ENCODE measurements around the gene UBE2F. TPM values are rescaled to one million over a fixed set of nuclear protein-coding genes. Genes with fewer than 3 reads are reported as not detected.
A peak's percentile ranks its signal among the peaks of the same experiment; 100 is the strongest.

UBE2F gene
- polyA plus RNA-seq, 1 of the 3 experiments (the other 2 are of a cell fraction), result 56.9 TPM

DNA sequence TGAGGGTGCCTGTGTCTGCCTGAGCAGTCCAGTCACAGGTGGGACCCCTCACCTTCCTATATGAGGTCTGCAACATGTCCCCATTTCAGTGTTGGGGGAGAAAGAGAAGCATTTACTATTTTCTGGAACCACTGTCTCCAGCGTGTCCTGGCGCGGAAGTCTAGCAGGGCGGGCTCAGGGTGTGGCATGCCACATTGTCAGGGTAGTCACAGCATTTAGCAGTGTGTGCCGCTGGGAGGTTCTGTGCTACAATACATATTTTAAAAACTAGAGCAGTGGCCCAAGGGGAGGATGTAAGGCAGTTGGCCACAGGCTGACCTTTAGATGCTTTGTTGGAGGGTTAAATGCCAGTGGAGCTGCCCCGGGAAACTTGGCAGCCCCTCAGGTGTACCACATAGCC, 12.5 kb downstream of the UBE2F start:
- H3K79me2 ChIP-seq (ENCODE audit: insufficient read depth), result peaks cover 76% of the 10 kb centered on the region
- H3F3A ChIP-seq (replicated peaks; ENCODE audit: insufficient read depth), result no peaks in the 10 kb centered on the region
- H3K27me3 ChIP-seq (ENCODE audit: insufficient read depth), result no peaks in the 10 kb centered on the region
- WGBS (ENCODE audit: low lambda C conversion rate), result 100% methylated on average over 6 of the region's 6 CpGs
- POLR2A ChIA-PET, result interaction anchor here (1.2 to 2.3 kb wide), 4 partner anchors 9 to 93 kb away, joined by 3 to 6 read pairs (median 3); no protein-coding TSS in a partner anchor
- CTCF ChIA-PET, result interaction anchor here (1.0 to 3.1 kb wide), 6 partner anchors 10 to 286 kb away, joined by 3 to 14 read pairs (median 6); no protein-coding TSS in a partner anchor
- no peak overlapping the region for H3K4me2 ChIP-seq
- DNase-seq, result no peak
- H3K4me1 ChIP-seq (ENCODE audit: control insufficient read depth in 1 of 2, insufficient read depth in 2 of 2, low read depth in 1 of 2, low read length in 1 of 2), result peaks cover 0 to 51% of the 10 kb centered on the region in 2 experiments; a peak in 1 of 4 replicates
- H3K27ac ChIP-seq (ENCODE audit: low read depth in 2 of 2, low read length in 1 of 2), result peak overlapping the region in 1 of 2 experiments; percentile 88; a peak in 2 of 4 replicates
- H3K9me2 ChIP-seq, result no peaks in the 10 kb centered on the region
- no peak overlapping the region for H3K4me3 ChIP-seq (ENCODE audit: low read depth in 2 of 2, low read length in 1 of 2)
- H2AFZ ChIP-seq (ENCODE audit: low read depth), result no peak overlapping the region
- H3K9ac ChIP-seq, result no peak overlapping the region
- H4K20me1 ChIP-seq (ENCODE audit: insufficient read depth), result peaks cover 46% of the 10 kb centered on the region
- TF ChIP-seq RXRA (IDR thresholded peaks at IDR 0.05; ENCODE audit: borderline replicate concordance, low read depth) (no peak), YY1 (IDR thresholded peaks at IDR 0.05; ENCODE audit: low read depth) (no peak), RFX5 (IDR thresholded peaks at IDR 0.05; ENCODE audit: low read length) (no peak), NRF1 (IDR thresholded peaks at IDR 0.05; ENCODE audit: low read depth, low read length) (no peak), JUND (IDR thresholded peaks at IDR 0.05) (no peak), MEF2A (IDR thresholded peaks at IDR 0.05; ENCODE audit: borderline replicate concordance, low read depth) (no peak), RAD21 (IDR thresholded peaks at IDR 0.05; ENCODE audit: low read length) (no peak), FOXM1 (IDR thresholded peaks at IDR 0.05; ENCODE audit: low read depth) (no peak), SMC3 (IDR thresholded peaks at IDR 0.05; ENCODE audit: low read depth, low read length) (no peak)
- TF ChIP-seq, protein P1, sequence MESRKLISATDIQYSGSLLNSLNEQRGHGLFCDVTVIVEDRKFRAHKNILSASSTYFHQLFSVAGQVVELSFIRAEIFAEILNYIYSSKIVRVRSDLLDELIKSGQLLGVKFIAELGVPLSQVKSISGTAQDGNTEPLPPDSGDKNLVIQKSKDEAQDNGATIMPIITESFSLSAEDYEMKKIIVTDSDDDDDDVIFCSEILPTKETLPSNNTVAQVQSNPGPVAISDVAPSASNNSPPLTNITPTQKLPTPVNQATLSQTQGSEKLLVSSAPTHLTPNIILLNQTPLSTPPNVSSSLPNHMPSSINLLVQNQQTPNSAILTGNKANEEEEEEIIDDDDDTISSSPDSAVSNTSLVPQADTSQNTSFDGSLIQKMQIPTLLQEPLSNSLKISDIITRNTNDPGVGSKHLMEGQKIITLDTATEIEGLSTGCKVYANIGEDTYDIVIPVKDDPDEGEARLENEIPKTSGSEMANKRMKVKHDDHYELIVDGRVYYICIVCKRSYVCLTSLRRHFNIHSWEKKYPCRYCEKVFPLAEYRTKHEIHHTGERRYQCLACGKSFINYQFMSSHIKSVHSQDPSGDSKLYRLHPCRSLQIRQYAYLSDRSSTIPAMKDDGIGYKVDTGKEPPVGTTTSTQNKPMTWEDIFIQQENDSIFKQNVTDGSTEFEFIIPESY (IDR thresholded peaks at IDR 0.05; ENCODE audit: borderline replicate concordance, low read depth), result no peak
- TF ChIP-seq, protein P2, sequence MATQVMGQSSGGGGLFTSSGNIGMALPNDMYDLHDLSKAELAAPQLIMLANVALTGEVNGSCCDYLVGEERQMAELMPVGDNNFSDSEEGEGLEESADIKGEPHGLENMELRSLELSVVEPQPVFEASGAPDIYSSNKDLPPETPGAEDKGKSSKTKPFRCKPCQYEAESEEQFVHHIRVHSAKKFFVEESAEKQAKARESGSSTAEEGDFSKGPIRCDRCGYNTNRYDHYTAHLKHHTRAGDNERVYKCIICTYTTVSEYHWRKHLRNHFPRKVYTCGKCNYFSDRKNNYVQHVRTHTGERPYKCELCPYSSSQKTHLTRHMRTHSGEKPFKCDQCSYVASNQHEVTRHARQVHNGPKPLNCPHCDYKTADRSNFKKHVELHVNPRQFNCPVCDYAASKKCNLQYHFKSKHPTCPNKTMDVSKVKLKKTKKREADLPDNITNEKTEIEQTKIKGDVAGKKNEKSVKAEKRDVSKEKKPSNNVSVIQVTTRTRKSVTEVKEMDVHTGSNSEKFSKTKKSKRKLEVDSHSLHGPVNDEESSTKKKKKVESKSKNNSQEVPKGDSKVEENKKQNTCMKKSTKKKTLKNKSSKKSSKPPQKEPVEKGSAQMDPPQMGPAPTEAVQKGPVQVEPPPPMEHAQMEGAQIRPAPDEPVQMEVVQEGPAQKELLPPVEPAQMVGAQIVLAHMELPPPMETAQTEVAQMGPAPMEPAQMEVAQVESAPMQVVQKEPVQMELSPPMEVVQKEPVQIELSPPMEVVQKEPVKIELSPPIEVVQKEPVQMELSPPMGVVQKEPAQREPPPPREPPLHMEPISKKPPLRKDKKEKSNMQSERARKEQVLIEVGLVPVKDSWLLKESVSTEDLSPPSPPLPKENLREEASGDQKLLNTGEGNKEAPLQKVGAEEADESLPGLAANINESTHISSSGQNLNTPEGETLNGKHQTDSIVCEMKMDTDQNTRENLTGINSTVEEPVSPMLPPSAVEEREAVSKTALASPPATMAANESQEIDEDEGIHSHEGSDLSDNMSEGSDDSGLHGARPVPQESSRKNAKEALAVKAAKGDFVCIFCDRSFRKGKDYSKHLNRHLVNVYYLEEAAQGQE (IDR thresholded peaks at IDR 0.05; ENCODE audit: low read depth, low read length), result no peak
- TF ChIP-seq, protein P3, sequence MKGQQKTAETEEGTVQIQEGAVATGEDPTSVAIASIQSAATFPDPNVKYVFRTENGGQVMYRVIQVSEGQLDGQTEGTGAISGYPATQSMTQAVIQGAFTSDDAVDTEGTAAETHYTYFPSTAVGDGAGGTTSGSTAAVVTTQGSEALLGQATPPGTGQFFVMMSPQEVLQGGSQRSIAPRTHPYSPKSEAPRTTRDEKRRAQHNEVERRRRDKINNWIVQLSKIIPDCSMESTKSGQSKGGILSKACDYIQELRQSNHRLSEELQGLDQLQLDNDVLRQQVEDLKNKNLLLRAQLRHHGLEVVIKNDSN (IDR thresholded peaks at IDR 0.05; ENCODE audit: borderline replicate concordance, low read depth), result no peak
- no peaks in the 10 kb centered on the region for H3K9me3 ChIP-seq
- peaks cover 8 to 17% of the 10 kb centered on the region in 2 experiments for H3K36me3 ChIP-seq (replicated peaks in 1 of 2; ENCODE audit: control insufficient read depth in 1 of 2, insufficient read depth in 2 of 2, low read length in 1 of 2)
